ENCODE data around the gene ZNF497. TPM values are rescaled to one million over a fixed set of nuclear protein-coding genes. Genes with fewer than 3 reads are reported as not detected.
A peak's percentile ranks its signal among the peaks of the same experiment; 100 is the strongest.

The ZNF497 gene
- total and polyA plus RNA-seq, 10 of the 15 experiments (the other 5 are each of a cell fraction or from before 2014, with no cell fraction given): 0.09 to 0.82 (median 0.28) TPM

GRCh38 chr19:58408152-58409009, 45.8 kb upstream of the ZNF497 start, which contains the start of gene ZNF584:
Gene ZNF584, plus strand, starts transcription at chr19:58408649. Its CDS starts 499 bp downstream, at chr19:58409148.
- Histone ChIP-seq H3K79me2 (ENCODE audit: control insufficient read depth, insufficient read depth, low read length) (peaks cover 16% of the 10 kb centered on the region), H3K4me3 (peak within 1 kb of the TSS; percentile 90), H3K27ac (ENCODE audit: control insufficient read depth, insufficient read depth) (peak within 1 kb of the TSS; percentile 80), H3K4me2 (ENCODE audit: control insufficient read depth, insufficient read depth) (peak within 1 kb of the TSS; percentile 100), H3K27me3 (replicated peaks in 1 of 2; ENCODE audit: control insufficient read depth in 2 of 2, insufficient read depth in 2 of 2, low read length in 1 of 2) (no peaks in the 10 kb centered on the region), H3K9ac (ENCODE audit: control insufficient read depth, insufficient read depth, low read length) (peak within 1 kb of the TSS; percentile 90), H3K4me1 (ENCODE audit: control insufficient read depth, insufficient read depth, low read length) (peaks cover 8% of the 10 kb centered on the region), H4K20me1 (ENCODE audit: control insufficient read depth, insufficient read depth) (no peaks in the 10 kb centered on the region), H3K36me3 (ENCODE audit: control insufficient read depth in 2 of 2, insufficient read depth in 2 of 2, low read length in 1 of 2) (no peaks in the 10 kb centered on the region), H2AFZ (ENCODE audit: control insufficient read depth, low read depth, low read length) (peak within 1 kb of the TSS; percentile 98), H3K9me3 (replicated peaks; ENCODE audit: control insufficient read depth, insufficient read depth, low read length) (no peaks in the 10 kb centered on the region)
- RAD21 ChIA-PET (ENCODE audit: unreplicated experiment): interaction anchor here (0.8 to 1.3 kb wide), 6 partner anchors 21 to 111 kb away, joined by 3 to 6 read pairs (median 4); partner anchors contain the start of genes RPS5, ZBTB45, ZNF497 and ZSCAN22
- ATAC-seq: peak; percentile 98
- SMC1A ChIA-PET (ENCODE audit: uncharacterized antibody, unreplicated experiment): interaction anchor here (1.1 kb wide), 3 partner anchors 42 to 60 kb away, joined by 3 to 4 read pairs (median 3); partner anchors contain the start of gene ZNF324
- under 1% methylated on average over 91 of the region's 100 CpGs for WGBS (ENCODE audit: insufficient coverage, insufficient replicate concordance, low lambda C conversion rate, missing lambda C conversion rate)
- DNase-seq (ENCODE audit: low read depth, low spot score): peak; percentile 60
- BruUV-seq (replicated peaks): no TSS peak
- CTCF ChIA-PET: interaction anchor here (0.7 to 1.4 kb wide), 2 partner anchors 10 to 43 kb away, joined by 3 to 5 read pairs; partner anchors contain the start of gene ZNF324B
- in situ Hi-C loops (cut with MboI): no loop called here
- POLR2A ChIA-PET: interaction anchor here (0.9 to 1.6 kb wide), 4 partner anchors 8 to 61 kb away, joined by 3 to 5 read pairs (median 4); partner anchors contain the start of genes ZNF324 and ZNF324B
- intact Hi-C loops (cut with micrococcal nuclease; ENCODE audit: unreplicated experiment): loop anchor here (5.0 kb wide), 1 partner anchor 59 kb away; the partner anchor contains the start of gene ZNF324
- peak; percentile 82 for FAIRE-seq
- TF ChIP-seq ZBTB4 (CRISPR knock-in tag; IDR thresholded peaks at IDR 0.05) (no peak), RAD21 (IDR thresholded peaks at IDR 0.05; ENCODE audit: insufficient read depth, low read depth, low read length) (no peak), SPI1 (IDR thresholded peaks at IDR 0.05; ENCODE audit: borderline replicate concordance, insufficient read depth, low read depth, low read length) (no peak), NFIC (IDR thresholded peaks at IDR 0.05; ENCODE audit: low read depth, low read length) (no peak), SP1 (IDR thresholded peaks at IDR 0.05; ENCODE audit: low read depth, low read length) (peak; percentile 65), HDAC6 (IDR thresholded peaks at IDR 0.05; ENCODE audit: unreplicated experiment) (no peak), BMI1 (IDR thresholded peaks at IDR 0.05; ENCODE audit: borderline replicate concordance) (peak; percentile 93), PRDM15 (CRISPR knock-in tag; IDR thresholded peaks at IDR 0.05) (no peak), SIN3A (IDR thresholded peaks at IDR 0.05; ENCODE audit: low read depth, low read length) (peak; percentile 85; the same call in 1 of the 2 replicates), IRF3 (IDR thresholded peaks at IDR 0.05) (no peak; the same call in 1 of the 2 replicates), KDM1A (IDR thresholded peaks at IDR 0.05; ENCODE audit: borderline replicate concordance) (no peak), CBX5 (IDR thresholded peaks at IDR 0.05; ENCODE audit: low read depth) (no peak), EP300 (IDR thresholded peaks at IDR 0.05; ENCODE audit: borderline replicate concordance in 1 of 2, control insufficient read depth in 1 of 2, low read depth in 2 of 2, low read length in 2 of 2) (no peak), ESRRA (IDR thresholded peaks at IDR 0.05; ENCODE audit: low read length) (no peak)

All from GM12878 (cell line).